GM23338 (cell line): Measurements from ENCODE around the gene GRIN3A. TPM values are rescaled to one million over a fixed set of nuclear protein-coding genes. Genes with fewer than 3 reads are reported as not detected.

Experiments used
- ATAC-seq: fragments of 200-7000 bp; cut with Tn5 transposase; 3 replicates; pipeline ENCODE4 v1.9.1; 2020
- DNase-seq: peaks from one replicate; pipeline ENCODE4 v3.0.0-alpha.2; 2015; ENCODE audit warnings: low spot score
- H2AFZ ChIP-seq: fragments of 200-600 bp; sonication (generic); 2 replicates; pipeline ENCODE4 v1.8.0; 2016; ENCODE audit warnings: antibody characterized with exemption, mild to moderate bottlenecking, moderate library complexity
- H3F3A ChIP-seq: fragments of 200-600 bp; sonication (generic); replicated peaks from 2 replicates; pipeline ENCODE4 v1.8.0; 2017; ENCODE audit warnings: antibody characterized with exemption, mixed run types, low read depth
- H3K27ac ChIP-seq: fragments of 200-600 bp; sonication (generic); 2 replicates; pipeline ENCODE4 v1.6.1; 2016; ENCODE audit warnings: low read depth
- H3K27me3 ChIP-seq: fragments of 200-600 bp; sonication (generic); 2 replicates; pipeline ENCODE4 v1.8.0; 2016; ENCODE audit warnings: mild to moderate bottlenecking, mixed run types, moderate library complexity; ENCODE audit not compliant: insufficient read depth
- H3K36me3 ChIP-seq: fragments of 200-600 bp; sonication (generic); 2 replicates; pipeline ENCODE4 v1.8.0; 2016; ENCODE audit warnings: mild to moderate bottlenecking; ENCODE audit not compliant: insufficient read depth
- H3K4me1 ChIP-seq: fragments of 200-600 bp; sonication (generic); 2 replicates; pipeline ENCODE4 v1.8.0; 2016; ENCODE audit warnings: mild to moderate bottlenecking, moderate library complexity; ENCODE audit not compliant: insufficient read depth
- H3K4me2 ChIP-seq: fragments of 200-600 bp; sonication (generic); 2 replicates; pipeline ENCODE4 v1.7.1; 2017; ENCODE audit warnings: mixed run types
- H3K4me3 ChIP-seq: fragments of 200-600 bp; sonication (generic); 2 replicates; pipeline ENCODE4 v1.6.1; 2016; ENCODE audit warnings: mixed run types
- H3K79me2 ChIP-seq: fragments of 200-600 bp; sonication (generic); replicated peaks from 2 replicates; pipeline ENCODE4 v1.8.0; 2017; ENCODE audit warnings: mild to moderate bottlenecking; ENCODE audit not compliant: insufficient read depth
- H3K9me2 ChIP-seq: fragments of 200-600 bp; sonication (generic); 2 replicates; pipeline ENCODE4 v1.8.0; 2017; ENCODE audit not compliant: insufficient read depth
- H4K20me1 ChIP-seq: fragments of 200-600 bp; sonication (generic); replicated peaks from 2 replicates; pipeline ENCODE4 v1.8.0; 2017; ENCODE audit warnings: mild to moderate bottlenecking; ENCODE audit not compliant: insufficient read depth
- H3K27ac Mint-ChIP-seq: 2 replicates; pipeline ENCODE4 v1.8.0; 2020; ENCODE audit warnings: inconsistent platforms, mild to moderate bottlenecking, moderate library complexity, mixed read lengths
- H3K27me3 Mint-ChIP-seq: 3 replicates; pipeline ENCODE4 v1.8.0; 2022; ENCODE audit warnings: low read depth, mild to moderate bottlenecking, moderate library complexity, mixed read lengths, inconsistent platforms; ENCODE audit not compliant: insufficient read depth, poor library complexity
- H3K36me3 Mint-ChIP-seq: 3 replicates; pipeline ENCODE4 v1.8.0; 2021; ENCODE audit warnings: low read depth, mild to moderate bottlenecking, inconsistent platforms, moderate library complexity, mixed read lengths
- H3K4me1 Mint-ChIP-seq: 3 replicates; pipeline ENCODE4 v1.8.0; 2020; ENCODE audit warnings: mild to moderate bottlenecking, inconsistent platforms, mixed read lengths
- H3K4me3 Mint-ChIP-seq: 3 replicates; pipeline ENCODE4 v1.8.0; 2021; ENCODE audit warnings: moderate library complexity, mild to moderate bottlenecking, inconsistent platforms, mixed read lengths
- H3K9me3 Mint-ChIP-seq: 3 replicates; pipeline ENCODE4 v1.8.0; 2020; ENCODE audit warnings: moderate library complexity, mild to moderate bottlenecking, inconsistent platforms, mixed read lengths
- CREB1 ChIP-seq: fragments of 250-450 bp; sonication (Bioruptor Pico); IDR thresholded peaks from 2 replicates; pipeline ENCODE4 v1.5.0; 2020; ENCODE audit warnings: low read depth, mild to moderate bottlenecking, moderate library complexity
- EZH2 ChIP-seq: fragments of 200-600 bp; sonication (generic); IDR thresholded peaks from one replicate; pipeline ENCODE4 v1.8.0; 2017; ENCODE audit warnings: antibody characterized with exemption, mild to moderate bottlenecking, low read depth; ENCODE audit not compliant: unreplicated experiment
- EZH2phosphoT487 ChIP-seq: fragments of 200-600 bp; sonication (generic); IDR thresholded peaks from one replicate; pipeline ENCODE4 v1.8.1; 2018; ENCODE audit warnings: antibody characterized with exemption; ENCODE audit not compliant: unreplicated experiment
- NANOG ChIP-seq: IDR thresholded peaks from 2 replicates; pipeline ENCODE4 v1.6.1; 2016; ENCODE audit warnings: antibody characterized with exemption, borderline replicate concordance
- POLR2AphosphoS5 ChIP-seq: IDR thresholded peaks from 2 replicates; pipeline ENCODE4 v1.6.1; 2016; ENCODE audit warnings: antibody characterized with exemption, low read depth
- ZNF331 ChIP-seq: fragments of 250-450 bp; sonication (Bioruptor Pico); IDR thresholded peaks from 2 replicates; pipeline ENCODE4 v1.5.0; 2020; ENCODE audit warnings: low read depth, mild to moderate bottlenecking, moderate library complexity
- polyA plus RNA-seq: library from polyadenylated mRNA; unstranded; fragments of >200 nt; fragmentation: Nextera tagmentation; extraction: Ambion mirVana; gene quantifications from 2 replicates; pipeline ENCODE4 v1.2.1, GENCODE V29; 2016
- total RNA-seq: library from RNA; depleted of rRNA; stranded (reverse); fragments of >200 nt; shearing (Covaris generic); gene quantifications from 2 replicates; pipeline ENCODE4 v1.2.3, GENCODE V29; 2014
- TF ChIP-seq, protein P1 (sequence below): fragments of 250-450 bp; sonication (Bioruptor Pico); IDR thresholded peaks from 2 replicates; pipeline ENCODE4 v1.5.0; 2020; ENCODE audit warnings: mild to moderate bottlenecking, moderate library complexity

The GRIN3A gene
- total and polyA plus RNA-seq, 2 experiments from 2014 or later: 0.03 to 0.05 TPM

DNA sequence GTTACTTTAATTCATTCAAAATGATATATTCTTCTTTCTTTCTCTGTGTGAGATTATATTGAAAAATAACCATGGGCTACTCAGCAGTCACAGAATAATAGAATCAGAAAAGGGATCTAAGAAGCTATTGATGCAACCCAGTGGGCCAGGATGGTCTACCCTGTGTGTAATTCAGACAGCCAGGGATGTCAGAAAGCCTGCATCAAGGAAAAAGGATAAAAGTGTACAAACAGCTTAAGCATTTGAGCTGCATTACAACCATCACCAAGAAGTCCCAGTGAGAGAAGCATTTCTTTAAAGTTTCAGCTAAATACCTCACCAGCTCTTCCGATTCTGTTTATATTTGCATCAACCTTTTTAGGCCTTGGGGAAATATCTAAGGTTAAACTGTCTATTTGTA is 105.8 kb downstream of the GRIN3A start:
- no peak for ATAC-seq
- Mint-ChIP-seq H3K36me3 (no peaks in the 10 kb centered on the region), H3K4me3 (no peak overlapping the region), H3K27ac (no peak overlapping the region), H3K4me1 (peaks cover 4% of the 10 kb centered on the region; the same call in 2 of the 3 replicates), H3K9me3 (no peaks in the 10 kb centered on the region), H3K27me3 (no peaks in the 10 kb centered on the region)
- no peaks in the 10 kb centered on the region for H3F3A ChIP-seq
- peaks cover 1% of the 10 kb centered on the region; the same call in 1 of the 2 replicates for H3K9me2 ChIP-seq
- no peak overlapping the region for H2AFZ ChIP-seq
- no peak for DNase-seq
- H3K4me3 ChIP-seq: no peak overlapping the region
- H3K27me3 ChIP-seq: no peaks in the 10 kb centered on the region
- H4K20me1 ChIP-seq: no peaks in the 10 kb centered on the region
- H3K4me2 ChIP-seq: no peak overlapping the region
- no peaks in the 10 kb centered on the region for H3K4me1 ChIP-seq
- H3K36me3 ChIP-seq: no peaks in the 10 kb centered on the region
- TF ChIP-seq ZNF331 (CRISPR knock-in tag) (no peak), CREB1 (CRISPR knock-in tag) (no peak), EZH2phosphoT487 (no peak), EZH2 (no peak)
- H3K79me2 ChIP-seq: no peaks in the 10 kb centered on the region
- no peak overlapping the region for H3K27ac ChIP-seq

DNA sequence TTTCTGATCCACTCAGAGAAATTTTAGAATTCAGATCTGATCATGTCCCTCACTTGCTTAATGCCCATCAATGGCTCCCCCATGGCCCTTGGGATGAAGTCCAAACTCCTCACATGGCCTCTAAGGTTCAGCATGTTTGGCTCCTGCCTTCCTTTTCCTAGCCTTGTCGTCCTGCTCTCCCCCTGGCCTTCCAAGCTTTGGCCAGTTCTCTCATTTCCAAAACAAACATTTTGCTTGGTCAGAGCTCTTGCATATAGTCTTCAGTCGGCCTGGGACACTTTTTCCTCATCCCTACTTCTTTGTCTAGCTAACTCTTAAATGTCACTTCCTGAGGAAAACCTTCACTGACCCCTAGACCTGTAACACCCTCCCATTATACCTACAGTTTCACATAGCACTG is 106.6 kb downstream of the GRIN3A start:
- no peak overlapping the region for H2AFZ ChIP-seq
- H4K20me1 ChIP-seq: no peaks in the 10 kb centered on the region
- DNase-seq (no peak), ATAC-seq (no peak)
- H3K27ac ChIP-seq: no peak overlapping the region
- no peaks in the 10 kb centered on the region for H3K36me3 ChIP-seq
- H3K27me3 ChIP-seq: no peaks in the 10 kb centered on the region
- no peak overlapping the region for H3K4me2 ChIP-seq
- H3F3A ChIP-seq: no peaks in the 10 kb centered on the region
- H3K9me2 ChIP-seq: peaks cover 4% of the 10 kb centered on the region; the same call in 1 of the 2 replicates
- Mint-ChIP-seq H3K4me1 (peaks cover 4% of the 10 kb centered on the region; the same call in 2 of the 3 replicates), H3K27me3 (no peaks in the 10 kb centered on the region), H3K9me3 (no peaks in the 10 kb centered on the region), H3K27ac (no peak overlapping the region), H3K36me3 (no peaks in the 10 kb centered on the region), H3K4me3 (no peak overlapping the region)
- no peaks in the 10 kb centered on the region for H3K79me2 ChIP-seq
- TF ChIP-seq NANOG (no peak), ZNF331 (CRISPR knock-in tag) (no peak), POLR2AphosphoS5 (no peak)
- TF ChIP-seq, protein P1, sequence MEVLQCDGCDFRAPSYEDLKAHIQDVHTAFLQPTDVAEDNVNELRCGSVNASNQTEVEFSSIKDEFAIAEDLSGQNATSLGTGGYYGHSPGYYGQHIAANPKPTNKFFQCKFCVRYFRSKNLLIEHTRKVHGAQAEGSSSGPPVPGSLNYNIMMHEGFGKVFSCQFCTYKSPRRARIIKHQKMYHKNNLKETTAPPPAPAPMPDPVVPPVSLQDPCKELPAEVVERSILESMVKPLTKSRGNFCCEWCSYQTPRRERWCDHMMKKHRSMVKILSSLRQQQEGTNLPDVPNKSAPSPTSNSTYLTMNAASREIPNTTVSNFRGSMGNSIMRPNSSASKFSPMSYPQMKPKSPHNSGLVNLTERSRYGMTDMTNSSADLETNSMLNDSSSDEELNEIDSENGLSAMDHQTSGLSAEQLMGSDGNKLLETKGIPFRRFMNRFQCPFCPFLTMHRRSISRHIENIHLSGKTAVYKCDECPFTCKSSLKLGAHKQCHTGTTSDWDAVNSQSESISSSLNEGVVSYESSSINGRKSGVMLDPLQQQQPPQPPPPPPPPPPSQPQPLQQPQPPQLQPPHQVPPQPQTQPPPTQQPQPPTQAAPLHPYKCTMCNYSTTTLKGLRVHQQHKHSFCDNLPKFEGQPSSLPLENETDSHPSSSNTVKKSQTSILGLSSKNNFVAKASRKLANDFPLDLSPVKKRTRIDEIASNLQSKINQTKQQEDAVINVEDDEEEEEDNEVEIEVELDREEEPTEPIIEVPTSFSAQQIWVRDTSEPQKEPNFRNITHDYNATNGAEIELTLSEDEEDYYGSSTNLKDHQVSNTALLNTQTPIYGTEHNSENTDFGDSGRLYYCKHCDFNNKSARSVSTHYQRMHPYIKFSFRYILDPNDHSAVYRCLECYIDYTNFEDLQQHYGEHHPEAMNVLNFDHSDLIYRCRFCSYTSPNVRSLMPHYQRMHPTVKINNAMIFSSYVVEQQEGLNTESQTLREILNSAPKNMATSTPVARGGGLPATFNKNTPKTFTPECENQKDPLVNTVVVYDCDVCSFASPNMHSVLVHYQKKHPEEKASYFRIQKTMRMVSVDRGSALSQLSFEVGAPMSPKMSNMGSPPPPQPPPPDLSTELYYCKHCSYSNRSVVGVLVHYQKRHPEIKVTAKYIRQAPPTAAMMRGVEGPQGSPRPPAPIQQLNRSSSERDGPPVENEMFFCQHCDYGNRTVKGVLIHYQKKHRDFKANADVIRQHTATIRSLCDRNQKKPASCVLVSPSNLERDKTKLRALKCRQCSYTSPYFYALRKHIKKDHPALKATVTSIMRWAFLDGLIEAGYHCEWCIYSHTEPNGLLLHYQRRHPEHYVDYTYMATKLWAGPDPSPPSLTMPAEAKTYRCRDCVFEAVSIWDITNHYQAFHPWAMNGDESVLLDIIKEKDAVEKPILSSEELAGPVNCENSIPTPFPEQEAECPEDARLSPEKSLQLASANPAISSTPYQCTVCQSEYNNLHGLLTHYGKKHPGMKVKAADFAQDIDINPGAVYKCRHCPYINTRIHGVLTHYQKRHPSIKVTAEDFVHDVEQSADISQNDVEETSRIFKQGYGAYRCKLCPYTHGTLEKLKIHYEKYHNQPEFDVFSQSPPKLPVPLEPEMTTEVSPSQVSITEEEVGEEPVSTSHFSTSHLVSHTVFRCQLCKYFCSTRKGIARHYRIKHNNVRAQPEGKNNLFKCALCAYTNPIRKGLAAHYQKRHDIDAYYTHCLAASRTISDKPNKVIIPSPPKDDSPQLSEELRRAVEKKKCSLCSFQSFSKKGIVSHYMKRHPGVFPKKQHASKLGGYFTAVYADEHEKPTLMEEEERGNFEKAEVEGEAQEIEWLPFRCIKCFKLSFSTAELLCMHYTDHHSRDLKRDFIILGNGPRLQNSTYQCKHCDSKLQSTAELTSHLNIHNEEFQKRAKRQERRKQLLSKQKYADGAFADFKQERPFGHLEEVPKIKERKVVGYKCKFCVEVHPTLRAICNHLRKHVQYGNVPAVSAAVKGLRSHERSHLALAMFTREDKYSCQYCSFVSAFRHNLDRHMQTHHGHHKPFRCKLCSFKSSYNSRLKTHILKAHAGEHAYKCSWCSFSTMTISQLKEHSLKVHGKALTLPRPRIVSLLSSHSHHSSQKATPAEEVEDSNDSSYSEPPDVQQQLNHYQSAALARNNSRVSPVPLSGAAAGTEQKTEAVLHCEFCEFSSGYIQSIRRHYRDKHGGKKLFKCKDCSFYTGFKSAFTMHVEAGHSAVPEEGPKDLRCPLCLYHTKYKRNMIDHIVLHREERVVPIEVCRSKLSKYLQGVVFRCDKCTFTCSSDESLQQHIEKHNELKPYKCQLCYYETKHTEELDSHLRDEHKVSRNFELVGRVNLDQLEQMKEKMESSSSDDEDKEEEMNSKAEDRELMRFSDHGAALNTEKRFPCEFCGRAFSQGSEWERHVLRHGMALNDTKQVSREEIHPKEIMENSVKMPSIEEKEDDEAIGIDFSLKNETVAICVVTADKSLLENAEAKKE (CRISPR knock-in tag): no peak
- no peaks in the 10 kb centered on the region for H3K4me1 ChIP-seq
- H3K4me3 ChIP-seq: no peak overlapping the region
